Esophagus (tissue), 2 donors: Measurements from ENCODE around the gene SERINC1. TPM values are rescaled to one million over a fixed set of nuclear protein-coding genes. Genes with fewer than 3 reads are reported as not detected.
"Not testable (repeated sequence)": the region's sequence is repeated elsewhere in the genome, so short reads cannot be mapped to it uniquely, and the experiment has no call there.

ENCODE experiments used
- H3K27ac ChIP-seq, 2 donors: one replicate each; pipeline ENCODE4 v1.5.1; 2013; ENCODE audit warnings: low read depth in 2 of 2, mild to moderate bottlenecking in 2 of 2, inconsistent platforms in 1 of 2, low read length in 1 of 2, moderate library complexity in 1 of 2
- H3K27me3 ChIP-seq, 2 donors: one replicate each; pipeline ENCODE4 v1.6.1; 2013; ENCODE audit warnings: low read length in 2 of 2, control low read depth in 1 of 2, mild to moderate bottlenecking in 1 of 2; ENCODE audit not compliant: insufficient read depth in 2 of 2, control insufficient read depth in 1 of 2
- H3K36me3 ChIP-seq, 2 donors: one replicate each; pipeline ENCODE4 v1.6.1; 2013; ENCODE audit warnings: low read length in 1 of 2; ENCODE audit not compliant: control insufficient read depth in 2 of 2, insufficient read depth in 2 of 2
- H3K4me1 ChIP-seq, 2 donors: one replicate each; pipeline ENCODE4 v1.6.1; 2013; ENCODE audit warnings: low read length in 1 of 2; ENCODE audit not compliant: control insufficient read depth in 2 of 2, insufficient read depth in 2 of 2
- H3K4me3 ChIP-seq, 2 donors: one replicate each; pipeline ENCODE4 v1.5.1; 2013; ENCODE audit warnings: low read length in 2 of 2, mild to moderate bottlenecking in 2 of 2, low read depth in 1 of 2, moderate library complexity in 1 of 2
- H3K9me3 ChIP-seq, 2 donors: one replicate each; pipeline ENCODE4 v1.6.1; 2013; ENCODE audit warnings: mild to moderate bottlenecking in 2 of 2, low read depth in 1 of 2, low read length in 1 of 2, moderate library complexity in 1 of 2; ENCODE audit not compliant: control insufficient read depth in 2 of 2, insufficient read depth in 1 of 2
- whole genome bisulfite sequencing, 2 donors: extraction: QIAGEN DNeasy Blood & Tissue Kit; methylation state at CpG; one replicate each; pipeline ENCODE4 v1.1.7; 2013; 5-methylcytosine and 5-hydroxymethylcytosine counted together
- polyA plus RNA-seq, 2 donors: library from polyadenylated mRNA; stranded (reverse); fragments of 200-250 nt; gene quantifications; one replicate each; pipeline ENCODE4 v1.2.3, GENCODE V29; 2013
- donor health status: healthy with polysubstance abuse.
- donor health status: Bipolar disorder and iron deficiency.

Gene SERINC1
- polyA plus RNA-seq: 10 to 100 TPM; 29.2 to 48.8 TPM

GRCh38 chr6:122471107-122472021 lies at the start of gene SERINC1:
Gene SERINC1, minus strand, starts transcription at chr6:122471807. Its CDS starts 70 bp downstream, at chr6:122471737.
- H3K36me3 ChIP-seq: no peaks in the 10 kb centered on the region
- peak within 1 kb of the TSS; percentile 76 to 91 for H3K4me3 ChIP-seq
- H3K9me3 ChIP-seq: no peaks in the 10 kb centered on the region
- H3K27ac ChIP-seq: peak within 1 kb of the TSS; percentile 87 to 100
- H3K27me3 ChIP-seq: no peaks in the 10 kb centered on the region
- WGBS, 2 donors: 0% methylated on average over 49 of the region's 49 CpGs
- H3K4me1 ChIP-seq: no peaks in the 10 kb centered on the region

GRCh38 chr6:122511193-122511924 lies 39.8 kb upstream of the SERINC1 start:
- H3K9me3 ChIP-seq: no peaks in the 10 kb centered on the region
- 91 to 92% methylated on average over 13 of the region's 13 CpGs for whole genome bisulfite sequencing, 2 donors
- no peaks in the 10 kb centered on the region for H3K4me1 ChIP-seq
- no peak overlapping the region for H3K27ac ChIP-seq
- H3K27me3 ChIP-seq: no peaks in the 10 kb centered on the region
- H3K36me3 ChIP-seq: no peaks in the 10 kb centered on the region
- no peak overlapping the region for H3K4me3 ChIP-seq

- H3K27me3 ChIP-seq, H3K36me3 ChIP-seq, H3K4me1 ChIP-seq, H3K4me3 ChIP-seq, H3K27ac ChIP-seq, H3K9me3 ChIP-seq: not testable (repeated sequence)
- WGBS, 2 donors: 73 to 88% methylated on average over 3 of the region's 3 CpGs
Observed at GRCh38 chr6:122505170-122505569, 33.6 kb upstream of the SERINC1 start.

GRCh38 chr6:122501475-122501874 lies 29.9 kb upstream of the SERINC1 start:
- WGBS, 2 donors: 91 to 92% methylated on average over 4 of the region's 4 CpGs

GRCh38 chr6:122495612-122496011 lies 24.0 kb upstream of the SERINC1 start:
- Histone ChIP-seq H3K4me3 (no peak overlapping the region), H3K36me3 (no peaks in the 10 kb centered on the region), H3K9me3 (peaks cover 0 to 6% of the 10 kb centered on the region in 2 donors), H3K27me3 (no peaks in the 10 kb centered on the region), H3K4me1 (peaks cover 3 to 8% of the 10 kb centered on the region in 2 donors), H3K27ac (no peak overlapping the region)
- WGBS, 2 donors: 85 to 88% methylated on average over 3 of the region's 3 CpGs

More at GRCh38 chr6:122501475-122501874, 29.9 kb upstream of the SERINC1 start:
- Histone ChIP-seq H3K36me3 (no peaks in the 10 kb centered on the region), H3K4me3 (no peak overlapping the region), H3K27me3 (no peaks in the 10 kb centered on the region), H3K27ac (no peak overlapping the region), H3K4me1 (no peaks in the 10 kb centered on the region), H3K9me3 (peaks cover 0 to 6% of the 10 kb centered on the region in 2 donors)

GRCh38 chr6:122494665-122495272 lies 23.2 kb upstream of the SERINC1 start:
- 84 to 85% methylated on average over 4 of the region's 4 CpGs for WGBS, 2 donors
- H3K9me3 ChIP-seq: peaks cover 0 to 6% of the 10 kb centered on the region in 2 donors
- H3K36me3 ChIP-seq: no peaks in the 10 kb centered on the region
- peak overlapping the region in 1 of 2 donors; percentile 30 for H3K27ac ChIP-seq
- no peaks in the 10 kb centered on the region for H3K27me3 ChIP-seq
- peaks cover 3 to 8% of the 10 kb centered on the region in 2 donors for H3K4me1 ChIP-seq
- no peak overlapping the region for H3K4me3 ChIP-seq

GRCh38 chr6:122491919-122492555 lies 20.4 kb upstream of the SERINC1 start:
- H3K9me3 ChIP-seq: peaks cover 0 to 4% of the 10 kb centered on the region in 2 donors
- no peaks in the 10 kb centered on the region for H3K36me3 ChIP-seq
- peaks cover 3 to 8% of the 10 kb centered on the region in 2 donors for H3K4me1 ChIP-seq
- no peak overlapping the region for H3K27ac ChIP-seq
- WGBS, 2 donors: 25 to 37% methylated on average over 7 of the region's 7 CpGs
- H3K4me3 ChIP-seq: no peak overlapping the region
- no peaks in the 10 kb centered on the region for H3K27me3 ChIP-seq

- H3K27me3 ChIP-seq: no peaks in the 10 kb centered on the region
- peaks cover 3 to 8% of the 10 kb centered on the region in 2 donors for H3K4me1 ChIP-seq
- no peaks in the 10 kb centered on the region for H3K36me3 ChIP-seq
- WGBS, 2 donors: 76 to 85% methylated on average over 1 of the region's 1 CpG
- H3K9me3 ChIP-seq: peaks cover 0 to 4% of the 10 kb centered on the region in 2 donors
- H3K27ac ChIP-seq: no peak overlapping the region
- H3K4me3 ChIP-seq: no peak overlapping the region
Observed at GRCh38 chr6:122490607-122491006, 19.0 kb upstream of the SERINC1 start.

GRCh38 chr6:122484760-122485159 lies 13.2 kb upstream of the SERINC1 start:
- 64 to 72% methylated on average over 4 of the region's 4 CpGs for WGBS, 2 donors
- Histone ChIP-seq H3K27ac (no peak overlapping the region), H3K27me3 (no peaks in the 10 kb centered on the region), H3K4me1 (no peaks in the 10 kb centered on the region), H3K9me3 (no peaks in the 10 kb centered on the region), H3K4me3 (no peak overlapping the region), H3K36me3 (no peaks in the 10 kb centered on the region)
